Hepatocyte (in vitro differentiated cells): ENCODE results near the gene MAP3K4.

Source experiments
- CTCF ChIP-seq: fragments of 200-600 bp; sonication (generic); IDR thresholded peaks from 2 replicates; pipeline ENCODE4 v1.5.1; 2016; ENCODE audit warnings: antibody characterized with exemption, mild to moderate bottlenecking; ENCODE audit not compliant: poor library complexity
- EZH2phosphoT487 ChIP-seq: fragments of 200-600 bp; sonication (generic); IDR thresholded peaks from one replicate; pipeline ENCODE4 v1.6.1; 2018; ENCODE audit warnings: antibody characterized with exemption, mild to moderate bottlenecking, low read depth, moderate library complexity; ENCODE audit not compliant: unreplicated experiment, severe bottlenecking

- TF ChIP-seq EZH2phosphoT487 (no peak), CTCF (no peak)
Observed at GRCh38 chr6:161128230-161128629, 136.7 kb downstream of the MAP3K4 start.
